ENCODE measurements around the gene POMGNT2.

- TF ChIP-seq POLR2A (IDR thresholded peaks at IDR 0.05; ENCODE audit: low read depth, low read length) (no peak), POLR2AphosphoS5 (IDR thresholded peaks at IDR 0.05; ENCODE audit: low read depth, low read length) (no peak), TAF1 (IDR thresholded peaks at IDR 0.05; ENCODE audit: borderline replicate concordance, low read depth, low read length) (no peak)
Observed at GRCh38 chr3:43123895-43124294, 18.0 kb upstream of the POMGNT2 start.
